Measurements from ENCODE around the gene TMED1. TPM values are rescaled to one million over a fixed set of nuclear protein-coding genes. Genes with fewer than 3 reads are reported as not detected.
"Not testable (repeated sequence)": the region's sequence is repeated elsewhere in the genome, so short reads cannot be mapped to it uniquely, and the experiment has no call there.

TMED1 gene
- total RNA-seq, 2 donors from 2014 or later = 19.6 to 21.1 TPM

DNA sequence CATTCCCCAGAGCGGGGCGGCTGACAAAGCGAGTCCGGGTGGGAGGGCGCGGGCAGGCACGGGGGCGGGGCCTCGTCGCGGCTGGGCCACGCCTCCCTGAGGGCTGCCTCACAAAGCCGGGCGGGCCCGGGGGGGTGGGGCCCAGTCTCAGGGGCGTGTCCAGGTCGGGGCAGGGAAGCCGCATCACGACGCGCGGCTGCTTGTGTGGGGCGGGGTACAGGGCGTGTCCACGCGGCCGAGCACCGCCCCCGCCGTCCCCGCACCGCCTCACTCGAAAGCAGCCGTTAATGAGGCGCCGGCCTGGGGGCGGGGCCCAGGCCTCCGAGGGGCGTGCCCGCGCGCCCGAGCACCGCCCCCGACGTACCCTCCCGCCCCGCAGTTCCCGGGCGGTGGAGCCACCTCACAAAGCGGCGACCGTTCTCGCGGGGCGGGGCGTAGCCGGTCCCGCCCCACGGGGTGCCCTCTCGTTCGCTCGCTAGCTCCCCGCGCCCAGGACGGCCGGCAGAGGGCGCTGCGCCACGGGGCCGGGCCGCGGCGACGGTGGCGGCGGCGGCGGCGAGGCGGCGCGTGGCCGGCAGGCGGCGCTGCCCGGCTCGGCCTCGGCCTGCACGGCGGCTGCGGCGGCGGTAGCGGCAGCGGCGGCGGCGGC is 35.1 kb upstream of the TMED1 start, which contains the start of gene CARM1:
CARM1 (plus strand) TSS at position 599 of the 649 bp plus-strand sequence. CDS start 150 bp downstream, outside the sequence.
- Mint-ChIP-seq H3K4me1 (ENCODE audit: low read depth) (peaks cover 40% of the 10 kb centered on the region), H3K27ac (peak within 1 kb of the TSS; percentile 54), H3K36me3 (ENCODE audit: insufficient read depth in 2 of 2) (peaks cover 0 to 4% of the 10 kb centered on the region in 2 donors), H3K9me3 (no peaks in the 10 kb centered on the region), H3K27me3 (ENCODE audit: low read depth) (no peaks in the 10 kb centered on the region), H3K4me3 (peak within 1 kb of the TSS; percentile 82 to 98)
- DNase-seq (peak; percentile 99 to 100), ATAC-seq (replicated peaks in 1 of 2) (peak; percentile 89 to 90)

- H3K27me3 Mint-ChIP-seq (ENCODE audit: low read depth) = no peaks in the 10 kb centered on the region
- H3K9me3 Mint-ChIP-seq = no peaks in the 10 kb centered on the region
- ATAC-seq (replicated peaks in 1 of 2) (no peak), DNase-seq (no peak)
- H3K4me3 Mint-ChIP-seq = peak overlapping the region; percentile 76 to 92
- H3K36me3 Mint-ChIP-seq (ENCODE audit: insufficient read depth in 2 of 2) = peaks cover 0 to 4% of the 10 kb centered on the region in 2 donors
- peak overlapping the region; percentile 54 for H3K27ac Mint-ChIP-seq
- peaks cover 40% of the 10 kb centered on the region for H3K4me1 Mint-ChIP-seq (ENCODE audit: low read depth)
These were observed 34.5 kb upstream of the TMED1 start for GRCh38 chr19:10870501-10870954.

DNA sequence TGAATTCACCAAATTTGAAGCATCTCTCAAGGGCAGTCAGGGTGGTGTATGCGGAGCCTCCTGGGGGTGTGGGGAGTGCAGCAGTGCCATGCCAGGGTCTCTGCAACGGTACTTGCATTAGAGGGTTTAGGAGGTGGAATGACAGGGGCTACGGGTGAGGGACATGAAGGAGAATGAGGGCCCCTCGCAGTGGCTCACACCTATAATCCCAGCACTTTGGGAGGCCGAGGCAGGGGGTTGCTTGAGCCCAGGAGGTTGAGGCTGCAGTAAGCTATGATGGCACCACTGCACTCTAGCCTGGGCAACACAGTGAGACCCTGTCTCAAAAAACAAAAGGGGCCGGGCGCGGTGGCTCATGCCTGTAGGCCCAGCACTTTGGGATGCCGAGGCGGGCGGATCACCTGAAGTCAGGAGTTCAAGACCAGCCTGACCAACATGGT is 33.9 kb upstream of the TMED1 start:
- not testable (repeated sequence) for H3K27me3 Mint-ChIP-seq (ENCODE audit: low read depth); ATAC-seq (replicated peaks in 1 of 2); H3K36me3 Mint-ChIP-seq (ENCODE audit: insufficient read depth in 2 of 2); DNase-seq; H3K9me3 Mint-ChIP-seq
- Mint-ChIP-seq H3K4me1 (ENCODE audit: low read depth) (peaks cover 40% of the 10 kb centered on the region), H3K27ac (peak overlapping the region; percentile 51), H3K4me3 (peak overlapping the region; percentile 76 to 92)

DNA sequence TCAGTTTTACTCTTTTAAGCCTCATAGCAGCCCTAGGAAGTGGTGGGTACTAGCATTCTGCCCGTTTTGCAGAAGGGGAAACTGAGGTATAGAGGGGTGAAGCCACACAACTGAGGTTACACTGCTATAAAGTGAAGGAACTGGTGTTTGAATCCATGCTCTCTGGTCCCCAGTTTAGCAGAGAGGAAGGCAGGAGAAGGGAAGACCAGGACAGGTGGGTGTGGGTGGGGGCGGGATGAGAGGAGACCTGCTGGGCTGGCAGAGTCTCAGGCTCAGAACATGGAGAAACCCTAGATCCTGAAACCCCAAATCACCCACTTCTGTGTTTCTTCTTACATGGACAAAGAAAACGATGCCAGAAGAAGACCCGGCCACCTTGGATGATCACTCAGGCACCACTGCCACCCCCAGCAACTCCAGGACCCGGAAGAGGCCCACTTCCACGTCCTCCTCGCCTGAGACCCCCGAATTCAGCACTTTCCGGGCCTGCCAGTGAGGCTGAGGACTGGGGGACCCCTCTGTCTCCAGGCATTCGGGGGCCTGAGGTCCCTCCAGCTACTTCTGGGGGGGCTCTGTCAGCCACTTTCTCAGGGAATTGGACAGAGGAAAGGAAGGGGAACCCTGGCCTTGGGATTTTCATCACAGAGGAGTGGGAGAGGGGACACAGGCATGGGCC is 33.0 kb upstream of the TMED1 start:
- ATAC-seq (replicated peaks in 1 of 2) (no peak), DNase-seq (no peak)
- Mint-ChIP-seq H3K4me1 (ENCODE audit: low read depth) (peaks cover 46% of the 10 kb centered on the region), H3K36me3 (ENCODE audit: insufficient read depth in 2 of 2) (peaks cover 0 to 1% of the 10 kb centered on the region in 2 donors), H3K27me3 (ENCODE audit: low read depth) (no peaks in the 10 kb centered on the region), H3K4me3 (no peak overlapping the region), H3K9me3 (no peaks in the 10 kb centered on the region), H3K27ac (peak overlapping the region; percentile 16)

DNA sequence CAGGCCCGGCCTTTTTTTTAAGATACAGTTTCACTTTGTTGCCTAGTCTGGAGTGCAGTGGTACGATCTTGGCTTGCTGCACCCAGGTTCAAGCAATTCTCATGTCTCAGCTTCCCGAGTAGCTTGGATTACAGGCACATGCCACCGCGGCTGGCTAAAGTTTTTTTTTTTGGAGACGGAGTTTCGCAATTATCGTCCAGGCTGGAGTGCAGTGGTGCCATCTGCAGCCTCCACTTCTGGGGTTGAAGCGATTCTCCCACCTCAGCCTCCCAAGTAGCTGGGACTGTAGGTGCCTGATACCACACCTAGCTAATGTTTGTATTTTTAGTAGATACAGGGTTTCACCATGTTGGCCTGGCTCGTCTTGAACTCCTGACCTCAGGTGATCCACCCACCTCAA is 30.5 kb upstream of the TMED1 start:
- peaks cover 34% of the 10 kb centered on the region for H3K4me1 Mint-ChIP-seq (ENCODE audit: low read depth)
- no peak overlapping the region for H3K4me3 Mint-ChIP-seq
- no peak for ATAC-seq (replicated peaks in 1 of 2)
- no peaks in the 10 kb centered on the region for H3K36me3 Mint-ChIP-seq (ENCODE audit: insufficient read depth in 2 of 2)
- DNase-seq = no peak
- H3K27ac Mint-ChIP-seq = no peak overlapping the region
- no peaks in the 10 kb centered on the region for H3K27me3 Mint-ChIP-seq (ENCODE audit: low read depth)
- no peaks in the 10 kb centered on the region for H3K9me3 Mint-ChIP-seq

GRCh38 chr19:10864538-10864899 is 28.5 kb upstream of the TMED1 start:
- H3K27ac Mint-ChIP-seq = no peak overlapping the region

GRCh38 chr19:10863107-10863717 is 27.2 kb upstream of the TMED1 start:
- H3K4me1 Mint-ChIP-seq (ENCODE audit: low read depth) = peaks cover 16% of the 10 kb centered on the region
- no peak overlapping the region for H3K4me3 Mint-ChIP-seq
- no peaks in the 10 kb centered on the region for H3K36me3 Mint-ChIP-seq (ENCODE audit: insufficient read depth in 2 of 2)
- ATAC-seq (replicated peaks in 1 of 2) (no peak), DNase-seq (no peak)
- no peaks in the 10 kb centered on the region for H3K27me3 Mint-ChIP-seq (ENCODE audit: low read depth)
- H3K27ac Mint-ChIP-seq = no peak overlapping the region
- no peaks in the 10 kb centered on the region for H3K9me3 Mint-ChIP-seq

More at GRCh38 chr19:10864538-10864899, 28.5 kb upstream of the TMED1 start:
- Mint-ChIP-seq H3K9me3 (no peaks in the 10 kb centered on the region), H3K4me3 (peak overlapping the region in 1 of 2 donors; percentile 47), H3K27me3 (ENCODE audit: low read depth) (no peaks in the 10 kb centered on the region), H3K4me1 (ENCODE audit: low read depth) (peaks cover 21% of the 10 kb centered on the region), H3K36me3 (ENCODE audit: insufficient read depth in 2 of 2) (no peaks in the 10 kb centered on the region)
- DNase-seq = peak; percentile 85 to 88
- ATAC-seq (replicated peaks in 1 of 2) = peak; percentile 90 to 92

DNA sequence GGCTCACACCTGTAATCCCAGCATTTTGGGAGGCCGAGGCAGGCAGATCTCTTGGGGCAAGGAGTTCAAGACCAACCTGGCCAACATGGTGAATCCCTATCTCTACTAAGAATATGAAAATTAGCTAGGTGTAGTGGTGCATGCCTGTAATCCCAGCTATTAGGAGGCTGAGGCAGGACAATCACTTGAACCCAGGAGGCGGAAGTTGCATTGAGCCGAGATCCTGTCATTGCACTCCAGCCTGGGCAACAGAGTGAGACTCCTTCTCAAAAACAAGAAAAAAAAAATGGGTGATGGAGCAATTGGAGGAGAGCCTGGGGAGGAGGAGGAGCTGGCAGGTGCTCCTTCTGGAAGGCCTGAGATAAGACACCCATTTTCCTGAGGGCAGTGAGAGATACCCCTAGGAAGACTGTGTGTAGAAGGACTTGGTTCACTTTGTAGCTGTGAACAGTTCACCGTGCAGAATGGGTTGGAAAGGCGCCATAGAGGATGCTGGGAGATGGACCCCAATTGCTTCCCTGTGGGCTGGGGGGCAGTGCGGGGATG is 26.6 kb upstream of the TMED1 start:
- ATAC-seq (replicated peaks in 1 of 2) = no peak

DNA sequence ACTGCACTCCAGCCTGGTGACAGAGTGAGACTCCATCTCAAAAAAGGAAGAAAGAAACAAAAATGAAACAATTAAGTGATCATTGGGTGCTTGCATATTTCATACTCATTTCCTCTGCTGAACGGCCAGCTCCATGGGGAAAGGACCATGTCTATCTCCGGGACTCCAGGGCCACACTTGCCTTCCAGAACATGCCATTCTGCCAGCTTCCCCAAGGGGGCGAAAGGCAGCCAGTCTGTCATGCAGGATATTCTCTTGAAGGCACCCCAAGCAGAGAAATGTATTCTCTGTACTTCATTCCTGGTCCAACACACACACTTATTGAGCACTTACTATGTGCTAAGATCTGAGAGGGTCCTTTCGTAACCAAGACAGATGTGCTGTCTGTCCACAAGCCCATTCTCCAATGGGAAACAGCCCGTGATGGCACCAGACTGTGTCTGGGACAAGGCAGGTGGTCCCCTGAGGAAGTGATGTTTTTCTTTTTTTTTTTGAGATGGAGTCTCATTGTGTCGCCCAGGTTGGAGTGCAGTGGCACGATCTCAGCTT is 25.2 kb upstream of the TMED1 start:
- no peaks in the 10 kb centered on the region for H3K36me3 Mint-ChIP-seq (ENCODE audit: insufficient read depth in 2 of 2)
- peaks cover 10% of the 10 kb centered on the region for H3K4me1 Mint-ChIP-seq (ENCODE audit: low read depth)
- no peak overlapping the region for H3K4me3 Mint-ChIP-seq
- no peaks in the 10 kb centered on the region for H3K9me3 Mint-ChIP-seq
- ATAC-seq (replicated peaks in 1 of 2) (peak in 1 of 2 donors; percentile 40), DNase-seq (peak; percentile 38 to 53)
- H3K27ac Mint-ChIP-seq = no peak overlapping the region
- H3K27me3 Mint-ChIP-seq (ENCODE audit: low read depth) = no peaks in the 10 kb centered on the region

More for the DNA sequence above, 26.6 kb upstream of the TMED1 start:
- H3K4me1 Mint-ChIP-seq (ENCODE audit: low read depth) = peaks cover 10% of the 10 kb centered on the region
- no peak overlapping the region for H3K27ac Mint-ChIP-seq
- no peaks in the 10 kb centered on the region for H3K36me3 Mint-ChIP-seq (ENCODE audit: insufficient read depth in 2 of 2)
- H3K27me3 Mint-ChIP-seq (ENCODE audit: low read depth) = no peaks in the 10 kb centered on the region
- H3K9me3 Mint-ChIP-seq = no peaks in the 10 kb centered on the region
- H3K4me3 Mint-ChIP-seq = no peak overlapping the region
- no peak for DNase-seq

- DNase-seq (peak; percentile 47 to 64), ATAC-seq (replicated peaks in 1 of 2) (peak; percentile 57 to 63)
- Mint-ChIP-seq H3K4me3 (no peak overlapping the region), H3K9me3 (no peaks in the 10 kb centered on the region), H3K27me3 (ENCODE audit: low read depth) (no peaks in the 10 kb centered on the region), H3K27ac (no peak overlapping the region), H3K36me3 (ENCODE audit: insufficient read depth in 2 of 2) (no peaks in the 10 kb centered on the region), H3K4me1 (ENCODE audit: low read depth) (no peaks in the 10 kb centered on the region)
These were observed 22.3 kb upstream of the TMED1 start for GRCh38 chr19:10858204-10858828.

DNA sequence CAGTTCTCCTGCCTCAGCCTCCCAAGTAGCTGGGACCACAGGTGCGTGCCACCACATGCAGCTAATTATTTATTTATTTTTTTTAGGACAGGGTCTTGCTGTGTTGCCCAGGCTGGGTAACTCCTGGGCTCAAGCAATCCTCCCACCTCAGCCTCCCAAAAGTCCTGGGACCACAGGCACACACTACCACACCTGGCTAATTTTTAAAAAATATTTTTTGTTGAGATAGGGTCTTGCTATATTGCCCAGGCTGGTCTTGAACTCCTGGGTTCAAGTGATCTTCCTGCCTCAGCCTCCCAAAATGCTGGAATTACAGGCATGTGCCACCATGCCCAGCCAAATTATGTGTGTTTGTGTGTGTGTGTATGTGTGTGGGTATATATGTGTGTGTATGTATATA is 20.9 kb upstream of the TMED1 start:
- not testable (repeated sequence) for H3K27ac Mint-ChIP-seq; H3K4me1 Mint-ChIP-seq (ENCODE audit: low read depth); ATAC-seq (replicated peaks in 1 of 2); H3K36me3 Mint-ChIP-seq (ENCODE audit: insufficient read depth in 2 of 2); DNase-seq; H3K9me3 Mint-ChIP-seq; H3K4me3 Mint-ChIP-seq; H3K27me3 Mint-ChIP-seq (ENCODE audit: low read depth)

DNA sequence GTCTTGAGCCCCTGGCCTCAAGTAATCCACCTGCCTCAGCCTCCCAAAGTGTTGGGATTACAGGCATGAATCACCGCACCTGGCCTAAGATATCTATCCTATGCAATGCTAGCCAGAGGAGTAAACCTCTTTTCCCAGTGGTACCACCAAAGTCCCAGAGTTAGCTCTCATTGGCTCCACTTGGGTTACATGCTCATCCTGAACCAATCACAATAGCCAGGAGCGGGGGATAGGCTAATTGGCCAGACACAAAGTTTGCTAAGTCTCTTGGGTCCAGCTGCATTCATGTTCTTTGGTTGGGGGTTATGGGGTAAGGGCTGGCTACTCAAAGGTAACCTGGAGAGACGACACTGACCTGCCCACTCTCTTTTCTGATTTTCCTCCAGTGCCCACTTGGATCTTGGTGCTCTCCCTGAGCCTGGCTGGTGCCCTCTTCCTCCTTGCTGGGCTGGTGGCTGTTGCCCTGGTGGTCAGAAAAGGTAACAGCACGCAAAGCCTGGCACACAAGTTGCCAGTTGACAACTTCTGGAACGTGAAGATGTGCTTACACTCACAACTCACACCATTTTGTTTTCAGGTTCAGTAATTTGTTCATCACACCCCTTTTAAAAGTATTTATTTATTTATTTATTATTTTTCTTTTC is 20.0 kb upstream of the TMED1 start:
- ATAC-seq (replicated peaks in 1 of 2) = no peak
- peak in 1 of 2 donors; percentile 25 for DNase-seq
- no peaks in the 10 kb centered on the region for H3K36me3 Mint-ChIP-seq (ENCODE audit: insufficient read depth in 2 of 2)
- H3K4me1 Mint-ChIP-seq (ENCODE audit: low read depth) = no peaks in the 10 kb centered on the region
- H3K9me3 Mint-ChIP-seq = no peaks in the 10 kb centered on the region
- no peak overlapping the region for H3K27ac Mint-ChIP-seq
- H3K27me3 Mint-ChIP-seq (ENCODE audit: low read depth) = no peaks in the 10 kb centered on the region
- H3K4me3 Mint-ChIP-seq = no peak overlapping the region

All from activated T-cell treated with anti-CD3 and anti-CD28 coated beads, Interleukin-2, amount 50 U/mL, for 72 hours (primary cell).